ENCODE results near the gene TXNDC8. TPM values are rescaled to one million over a fixed set of nuclear protein-coding genes. Genes with fewer than 3 reads are reported as not detected.

The TXNDC8 gene
- total and polyA plus RNA-seq, 2 experiments from 2014 or later: not detected

- DNase-seq (ENCODE audit: low spot score): no peak
- Histone ChIP-seq H3F3A (replicated peaks; ENCODE audit: low read depth) (no peaks in the 10 kb centered on the region), H3K27me3 (ENCODE audit: insufficient read depth) (no peaks in the 10 kb centered on the region), H3K4me3 (no peak overlapping the region), H3K4me1 (ENCODE audit: insufficient read depth) (peaks cover 10% of the 10 kb centered on the region; the same call in 1 of the 2 replicates), H3K9me2 (ENCODE audit: insufficient read depth) (0 out of 2 replicates have a peak, but pooled peaks cover 7% of the 10 kb centered on the region), H3K4me2 (no peak overlapping the region), H3K36me3 (ENCODE audit: insufficient read depth) (no peaks in the 10 kb centered on the region), H2AFZ (no peak overlapping the region), H4K20me1 (replicated peaks; ENCODE audit: insufficient read depth) (no peaks in the 10 kb centered on the region), H3K27ac (ENCODE audit: low read depth) (no peak overlapping the region), H3K79me2 (replicated peaks; ENCODE audit: insufficient read depth) (no peaks in the 10 kb centered on the region)
- Mint-ChIP-seq H3K4me3 (no peak overlapping the region), H3K9me3 (no peaks in the 10 kb centered on the region), H3K27me3 (ENCODE audit: insufficient read depth, low read depth, poor library complexity) (no peaks in the 10 kb centered on the region), H3K27ac (no peak overlapping the region), H3K36me3 (ENCODE audit: low read depth) (no peaks in the 10 kb centered on the region), H3K4me1 (peaks cover 8% of the 10 kb centered on the region)
- no peak for TF ChIP-seq REST (IDR thresholded peaks at IDR 0.05; ENCODE audit: unreplicated experiment)
- no peak for TF ChIP-seq ZNF114 (CRISPR knock-in tag; IDR thresholded peaks at IDR 0.05)
- no peak for TF ChIP-seq EZH2phosphoT487 (IDR thresholded peaks at IDR 0.05; ENCODE audit: unreplicated experiment)
- no peak for ATAC-seq
Measured at GRCh38 chr9:110319781-110320492, 17.7 kb downstream of the TXNDC8 start.

- H3K36me3 ChIP-seq (ENCODE audit: insufficient read depth): no peaks in the 10 kb centered on the region
- H3K9me2 ChIP-seq (ENCODE audit: insufficient read depth): 0 out of 2 replicates have a peak, but pooled peaks cover 7% of the 10 kb centered on the region
- H3K27me3 ChIP-seq (ENCODE audit: insufficient read depth): no peaks in the 10 kb centered on the region
- DNase-seq (ENCODE audit: low spot score) (no peak), ATAC-seq (no peak)
- Mint-ChIP-seq H3K27me3 (ENCODE audit: insufficient read depth, low read depth, poor library complexity) (no peaks in the 10 kb centered on the region), H3K27ac (no peak overlapping the region), H3K9me3 (peaks cover 3% of the 10 kb centered on the region; the same call in 2 of the 3 replicates), H3K4me1 (peaks cover 8% of the 10 kb centered on the region), H3K4me3 (no peak overlapping the region), H3K36me3 (ENCODE audit: low read depth) (peaks cover 3% of the 10 kb centered on the region; the same call in 1 of the 3 replicates)
- H3K79me2 ChIP-seq (replicated peaks; ENCODE audit: insufficient read depth): no peaks in the 10 kb centered on the region
- H3K4me3 ChIP-seq: no peak overlapping the region
- H4K20me1 ChIP-seq (replicated peaks; ENCODE audit: insufficient read depth): no peaks in the 10 kb centered on the region
- H3F3A ChIP-seq (replicated peaks; ENCODE audit: low read depth): no peaks in the 10 kb centered on the region
- H3K4me1 ChIP-seq (ENCODE audit: insufficient read depth): peaks cover 10% of the 10 kb centered on the region; the same call in 1 of the 2 replicates
- no peak overlapping the region for H2AFZ ChIP-seq
- no peak overlapping the region for H3K27ac ChIP-seq (ENCODE audit: low read depth)
- H3K4me2 ChIP-seq: no peak overlapping the region
- TF ChIP-seq ZNF114 (CRISPR knock-in tag; IDR thresholded peaks at IDR 0.05) (no peak), NANOG (IDR thresholded peaks at IDR 0.05; ENCODE audit: borderline replicate concordance) (no peak), EZH2phosphoT487 (IDR thresholded peaks at IDR 0.05; ENCODE audit: unreplicated experiment) (no peak), CTCF (conservative IDR thresholded peaks at IDR 0.05; ENCODE audit: low read depth in 2 of 2) (no peak), ZNF462 (CRISPR knock-in tag; IDR thresholded peaks at IDR 0.05) (no peak), STAT1 (IDR thresholded peaks at IDR 0.05; ENCODE audit: unreplicated experiment) (no peak), ZNF331 (CRISPR knock-in tag; IDR thresholded peaks at IDR 0.05; ENCODE audit: low read depth) (no peak), CREB1 (CRISPR knock-in tag; IDR thresholded peaks at IDR 0.05; ENCODE audit: low read depth) (no peak)
Measured at GRCh38 chr9:110317911-110318310, 19.8 kb downstream of the TXNDC8 start.
